BE2C (cell line): ENCODE data around the gene RAMP3.

Experiments
- DNase-seq: peaks from one replicate; pipeline ENCODE4 v3.0.0-alpha.2; 2020
- H3K27me3 ChIP-seq: fragments of 250-450 bp; sonication (Bioruptor Pico); 2 replicates; pipeline ENCODE4 v1.5.1; 2020; ENCODE audit warnings: mild to moderate bottlenecking
- H3K36me3 ChIP-seq: fragments of 250-450 bp; sonication (Bioruptor Pico); 2 replicates; pipeline ENCODE4 v1.5.1; 2020; ENCODE audit warnings: mild to moderate bottlenecking
- H3K4me1 ChIP-seq: fragments of 250-450 bp; sonication (Bioruptor Pico); 2 replicates; pipeline ENCODE4 v1.5.1; 2020
- H3K4me3 ChIP-seq: 2 replicates; pipeline ENCODE4 v1.5.1; 2011; ENCODE audit warnings: low read depth, low read length
- H3K9me3 ChIP-seq: fragments of 250-450 bp; sonication (Bioruptor Pico); 2 replicates; pipeline ENCODE4 v1.5.1; 2020
- TF ChIP-seq, protein P1 (sequence below): IDR thresholded peaks from 2 replicates; pipeline ENCODE4 v1.5.1; 2012; ENCODE audit warnings: mild to moderate bottlenecking, low read depth, low read length

The RAMP3 gene

DNA sequence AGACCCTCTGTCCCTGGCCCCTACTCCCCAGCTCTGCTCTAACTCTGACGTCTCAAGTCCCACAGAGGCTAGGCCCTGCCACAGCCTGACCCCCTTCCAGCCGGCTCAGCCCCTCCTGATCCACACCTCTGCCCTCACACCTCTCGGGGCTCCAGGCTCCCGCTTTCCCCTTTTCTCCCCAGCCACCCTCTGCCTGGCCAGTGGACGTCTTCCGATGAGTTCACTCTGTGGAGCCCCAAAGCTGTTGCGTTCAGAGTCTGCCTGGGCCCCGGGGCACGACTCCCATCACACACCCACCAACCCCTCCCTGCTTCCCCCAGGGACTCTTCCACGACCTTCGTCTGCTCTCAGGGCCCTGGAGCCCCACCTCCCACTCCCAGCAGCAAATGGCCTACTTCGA lies 27.7 kb upstream of the RAMP3 start:
- TF ChIP-seq, protein P1, sequence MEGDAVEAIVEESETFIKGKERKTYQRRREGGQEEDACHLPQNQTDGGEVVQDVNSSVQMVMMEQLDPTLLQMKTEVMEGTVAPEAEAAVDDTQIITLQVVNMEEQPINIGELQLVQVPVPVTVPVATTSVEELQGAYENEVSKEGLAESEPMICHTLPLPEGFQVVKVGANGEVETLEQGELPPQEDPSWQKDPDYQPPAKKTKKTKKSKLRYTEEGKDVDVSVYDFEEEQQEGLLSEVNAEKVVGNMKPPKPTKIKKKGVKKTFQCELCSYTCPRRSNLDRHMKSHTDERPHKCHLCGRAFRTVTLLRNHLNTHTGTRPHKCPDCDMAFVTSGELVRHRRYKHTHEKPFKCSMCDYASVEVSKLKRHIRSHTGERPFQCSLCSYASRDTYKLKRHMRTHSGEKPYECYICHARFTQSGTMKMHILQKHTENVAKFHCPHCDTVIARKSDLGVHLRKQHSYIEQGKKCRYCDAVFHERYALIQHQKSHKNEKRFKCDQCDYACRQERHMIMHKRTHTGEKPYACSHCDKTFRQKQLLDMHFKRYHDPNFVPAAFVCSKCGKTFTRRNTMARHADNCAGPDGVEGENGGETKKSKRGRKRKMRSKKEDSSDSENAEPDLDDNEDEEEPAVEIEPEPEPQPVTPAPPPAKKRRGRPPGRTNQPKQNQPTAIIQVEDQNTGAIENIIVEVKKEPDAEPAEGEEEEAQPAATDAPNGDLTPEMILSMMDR, result no peak
- no peak for DNase-seq
- H3K4me1 ChIP-seq, result no peaks in the 10 kb centered on the region

DNA sequence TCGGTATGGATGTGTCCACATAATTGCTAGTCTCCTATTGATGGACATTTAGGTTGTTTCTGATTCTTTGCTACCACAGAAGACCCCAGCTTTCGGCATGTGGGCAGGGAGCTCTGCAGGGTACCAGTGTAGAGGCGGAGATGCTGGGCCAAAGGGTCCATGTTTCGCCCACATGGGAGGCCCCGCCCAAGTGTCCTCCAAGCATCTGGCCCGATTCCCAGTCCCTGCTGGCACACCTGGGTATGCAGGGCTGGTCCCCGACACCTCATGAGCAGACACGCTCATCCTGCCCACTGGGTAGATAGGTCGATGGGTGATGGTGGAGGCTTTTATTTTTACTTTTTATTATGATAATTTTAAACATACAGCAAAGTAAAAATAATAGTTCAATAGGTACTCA lies 26.7 kb upstream of the RAMP3 start:
- Histone ChIP-seq H3K4me1 (no peaks in the 10 kb centered on the region), H3K4me3 (no peak overlapping the region), H3K27me3 (no peaks in the 10 kb centered on the region), H3K9me3 (no peaks in the 10 kb centered on the region), H3K36me3 (no peaks in the 10 kb centered on the region)
- TF ChIP-seq, protein P1, result no peak
- no peak for DNase-seq

More for the DNA sequence above, 27.7 kb upstream of the RAMP3 start:
- H3K36me3 ChIP-seq, result no peaks in the 10 kb centered on the region
- H3K4me3 ChIP-seq, result no peak overlapping the region
- H3K9me3 ChIP-seq, result no peaks in the 10 kb centered on the region
- H3K27me3 ChIP-seq, result no peaks in the 10 kb centered on the region

DNA sequence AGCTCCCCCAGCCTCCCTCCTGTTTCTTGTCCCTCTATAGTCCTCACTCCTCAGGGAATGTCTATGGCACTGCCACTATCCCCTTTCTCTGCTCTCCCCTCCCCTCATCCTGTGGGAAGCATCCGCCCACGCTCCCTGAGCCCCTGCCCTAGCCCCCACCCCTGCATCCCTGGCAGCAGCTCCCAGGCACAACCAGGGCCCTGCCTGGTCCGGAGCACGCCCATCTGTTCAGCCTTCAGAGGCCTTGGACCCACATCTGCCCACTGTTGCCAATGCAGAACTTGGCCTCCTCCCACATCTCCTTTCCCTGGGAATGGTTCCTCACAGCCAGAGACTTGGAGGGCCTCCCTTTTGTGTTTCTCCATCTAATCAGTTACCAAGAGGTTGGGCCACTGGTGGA lies 25.7 kb upstream of the RAMP3 start:
- TF ChIP-seq, protein P1, result no peak
- H3K27me3 ChIP-seq, result no peaks in the 10 kb centered on the region
- H3K4me3 ChIP-seq, result no peak overlapping the region
- no peaks in the 10 kb centered on the region for H3K4me1 ChIP-seq
- no peaks in the 10 kb centered on the region for H3K36me3 ChIP-seq
- H3K9me3 ChIP-seq, result no peaks in the 10 kb centered on the region
- no peak for DNase-seq

DNA sequence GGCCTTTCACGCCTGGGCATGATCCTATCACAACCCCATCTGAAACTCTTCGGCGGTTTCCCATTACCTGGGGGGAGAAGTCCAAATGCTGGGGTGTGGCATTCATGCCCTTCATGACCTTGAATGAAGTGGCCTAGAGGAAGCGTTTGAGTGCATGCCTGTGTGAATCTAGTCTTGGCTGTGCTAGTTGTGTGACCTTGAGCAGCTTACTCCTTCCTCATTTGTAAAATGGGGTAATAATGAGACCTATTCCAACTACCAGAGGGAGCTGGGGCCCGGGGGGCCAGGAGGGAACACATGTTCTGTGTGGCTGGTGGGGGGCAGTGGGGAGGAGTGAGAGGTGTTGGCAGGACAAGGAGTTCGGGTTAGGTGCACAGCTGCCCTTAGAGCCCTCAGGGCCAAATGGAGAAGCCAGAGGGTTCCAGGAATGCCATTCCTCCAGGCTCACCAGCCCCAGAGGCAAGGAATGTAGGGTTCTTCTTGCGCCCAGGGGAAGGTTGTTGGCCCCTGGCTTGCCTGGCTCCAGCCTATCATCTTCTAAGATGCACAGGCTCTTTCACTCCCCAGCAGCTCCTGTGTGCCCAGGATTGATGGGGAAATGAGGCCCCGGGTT lies 24.8 kb upstream of the RAMP3 start:
- no peak for DNase-seq
- TF ChIP-seq, protein P1, result no peak
- no peak overlapping the region for H3K4me3 ChIP-seq

DNA sequence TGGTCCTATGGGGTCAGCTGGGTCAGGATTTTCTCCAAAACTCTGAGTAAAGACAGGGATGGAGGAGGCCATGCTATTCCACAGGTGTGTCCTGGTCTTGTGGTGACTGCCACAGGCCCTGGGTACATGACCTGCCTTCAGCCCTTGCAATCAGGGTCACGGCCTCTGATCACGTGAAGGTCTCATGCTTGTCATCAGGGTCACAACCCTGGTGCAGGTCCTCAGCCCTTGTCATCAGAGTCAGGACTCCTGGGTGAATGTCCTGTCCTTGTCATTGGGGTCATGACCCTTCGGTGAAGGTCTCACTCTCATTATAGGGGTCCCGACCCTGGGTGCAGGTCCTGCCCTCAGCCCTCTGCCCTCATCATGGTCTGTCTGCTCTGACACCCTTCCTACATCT lies 24.2 kb upstream of the RAMP3 start:
- Histone ChIP-seq H3K9me3 (no peaks in the 10 kb centered on the region), H3K4me1 (no peaks in the 10 kb centered on the region), H3K27me3 (no peaks in the 10 kb centered on the region), H3K36me3 (no peaks in the 10 kb centered on the region), H3K4me3 (no peak overlapping the region)
- no peak for DNase-seq
- TF ChIP-seq, protein P1, result no peak

More for the DNA sequence above, 24.8 kb upstream of the RAMP3 start:
- Histone ChIP-seq H3K9me3 (no peaks in the 10 kb centered on the region), H3K36me3 (no peaks in the 10 kb centered on the region), H3K4me1 (no peaks in the 10 kb centered on the region), H3K27me3 (no peaks in the 10 kb centered on the region)

DNA sequence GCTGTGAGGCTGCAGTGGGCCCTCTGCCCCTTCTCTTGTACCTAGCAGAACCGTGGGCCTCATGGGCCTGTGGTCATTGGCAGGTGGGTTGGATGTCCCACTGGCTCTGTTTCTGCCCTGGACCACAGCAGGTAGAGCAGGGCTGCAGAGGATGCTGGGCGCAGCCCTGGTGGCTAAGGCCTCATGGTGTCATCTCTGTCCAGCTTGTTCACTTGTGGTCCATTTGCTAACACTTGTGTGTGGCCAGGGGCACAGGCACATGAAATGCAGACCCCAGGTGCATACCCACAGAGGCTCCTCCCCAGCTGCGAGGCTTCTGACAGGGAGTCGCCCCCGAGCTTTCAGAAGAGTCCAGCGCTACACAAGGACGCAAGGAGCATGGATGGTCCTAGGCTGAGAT lies 23.7 kb upstream of the RAMP3 start:
- no peaks in the 10 kb centered on the region for H3K27me3 ChIP-seq
- no peak for DNase-seq
- no peak overlapping the region for H3K4me3 ChIP-seq
- H3K9me3 ChIP-seq, result no peaks in the 10 kb centered on the region
- no peaks in the 10 kb centered on the region for H3K36me3 ChIP-seq
- TF ChIP-seq, protein P1, result no peak
- no peaks in the 10 kb centered on the region for H3K4me1 ChIP-seq
